ENCODE results near the gene GPD1L.
"Not testable (repeated sequence)": the region's sequence is repeated elsewhere in the genome, so short reads cannot be mapped to it uniquely, and the experiment has no call there.

GPD1L gene

DNA sequence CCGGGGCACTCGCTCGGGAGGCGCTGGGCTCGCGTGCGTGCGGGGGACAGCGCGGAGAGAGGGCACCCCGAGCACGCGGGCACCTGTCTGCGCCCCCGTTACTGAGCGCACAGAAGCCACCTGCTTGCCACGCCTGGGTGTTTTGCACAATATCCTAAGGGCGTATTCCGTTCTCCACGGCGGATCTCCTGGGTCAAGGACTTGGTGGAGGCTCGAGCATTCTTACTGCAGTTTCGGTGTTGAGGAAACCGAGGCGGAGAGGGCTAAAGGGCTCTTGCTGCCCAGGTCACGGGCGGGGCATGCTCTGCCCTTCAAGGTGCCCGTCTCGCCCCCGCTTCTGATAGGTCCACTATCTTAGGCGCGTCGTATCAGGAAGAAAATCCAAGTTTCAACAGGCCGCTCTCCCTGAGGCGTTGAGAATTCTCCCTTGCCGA, 526 bp downstream of the GPD1L start:
- DNase-seq = peak; percentile 16 to 60

DNA sequence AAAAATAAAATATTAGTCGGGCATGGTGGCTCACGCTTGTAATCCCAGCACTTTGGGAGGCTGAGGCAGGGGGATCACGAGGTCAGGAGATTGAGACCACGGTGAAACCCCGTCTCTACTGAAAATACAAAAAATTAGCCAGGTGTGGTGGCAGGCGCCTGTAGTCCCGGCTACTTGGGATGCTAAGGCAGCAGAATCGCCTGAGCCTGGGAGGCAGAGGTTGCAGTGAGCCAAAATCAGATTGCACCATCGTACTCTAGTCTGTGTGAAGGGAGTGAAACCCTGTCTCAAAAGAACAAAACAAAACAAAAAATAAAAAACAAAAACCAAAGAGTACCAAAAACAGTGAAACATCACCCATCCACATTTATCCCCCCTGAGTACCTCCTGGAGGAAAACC, 1.8 kb downstream of the GPD1L start:
- DNase-seq = not testable (repeated sequence)

DNA sequence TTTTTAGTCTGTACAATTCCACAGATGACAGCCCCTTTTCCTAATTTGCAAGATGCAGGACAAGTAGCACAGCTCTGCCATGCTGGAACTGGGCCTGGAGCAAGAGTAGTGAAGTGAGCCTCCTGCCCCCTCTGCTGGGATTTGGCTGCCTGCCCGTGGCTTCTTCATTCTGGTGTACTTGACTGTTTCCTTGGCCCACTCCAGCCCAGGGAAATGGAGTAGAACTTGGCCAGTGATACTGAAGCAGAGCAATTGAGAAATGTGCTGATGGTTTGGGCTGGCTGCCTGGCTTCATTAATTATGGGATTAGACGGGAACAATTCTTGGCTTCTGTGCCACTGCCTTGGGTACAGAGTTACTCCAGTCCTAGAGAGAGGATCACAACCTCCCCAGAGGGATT, 2.8 kb downstream of the GPD1L start:
- no peak for DNase-seq

DNA sequence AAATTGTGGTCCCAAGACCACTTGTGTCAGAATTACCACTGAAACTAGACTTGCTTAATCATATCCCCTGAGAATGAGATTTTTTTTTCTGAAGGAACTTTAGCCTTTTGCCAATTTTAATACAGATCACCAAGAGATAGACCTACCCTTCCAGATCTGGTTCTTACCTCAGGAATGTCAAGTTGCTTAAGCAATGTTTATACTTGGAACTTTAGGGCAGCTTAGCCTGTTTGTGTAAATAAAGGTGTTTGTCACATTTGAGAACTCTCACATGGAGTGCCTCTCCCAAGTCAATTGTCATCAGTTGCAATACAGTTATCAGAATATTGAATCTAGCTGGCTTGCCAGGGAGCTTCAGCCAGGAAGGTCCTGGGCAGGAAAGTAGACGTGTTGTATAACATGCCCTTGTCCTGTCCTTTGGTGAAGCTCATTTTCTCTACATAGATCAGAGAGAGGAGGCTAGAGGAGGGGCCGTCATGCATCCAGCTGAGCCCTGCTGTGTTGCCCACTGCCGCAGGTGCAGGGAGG, 3.9 kb downstream of the GPD1L start:
- DNase-seq = no peak

DNA sequence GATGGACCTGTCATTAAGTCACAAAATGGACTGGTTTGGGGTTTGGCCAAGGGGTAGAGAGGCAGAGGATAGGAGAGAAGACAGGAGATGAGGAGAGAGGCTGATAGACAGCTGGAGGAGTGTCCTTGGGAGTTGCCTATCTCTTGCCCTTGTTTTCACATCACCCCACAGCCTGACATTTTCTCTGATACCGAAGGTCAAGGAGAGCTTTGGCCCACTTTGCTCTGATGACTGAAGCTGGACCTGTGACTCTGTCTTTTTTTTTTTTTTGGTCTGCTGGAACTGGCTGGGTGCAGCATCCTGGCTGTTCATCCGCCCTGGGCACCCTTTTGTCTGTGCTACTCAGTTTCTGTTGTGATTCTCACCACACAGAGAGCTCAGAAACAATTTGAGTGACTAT, 5.1 kb downstream of the GPD1L start:
- no peak for DNase-seq

DNA sequence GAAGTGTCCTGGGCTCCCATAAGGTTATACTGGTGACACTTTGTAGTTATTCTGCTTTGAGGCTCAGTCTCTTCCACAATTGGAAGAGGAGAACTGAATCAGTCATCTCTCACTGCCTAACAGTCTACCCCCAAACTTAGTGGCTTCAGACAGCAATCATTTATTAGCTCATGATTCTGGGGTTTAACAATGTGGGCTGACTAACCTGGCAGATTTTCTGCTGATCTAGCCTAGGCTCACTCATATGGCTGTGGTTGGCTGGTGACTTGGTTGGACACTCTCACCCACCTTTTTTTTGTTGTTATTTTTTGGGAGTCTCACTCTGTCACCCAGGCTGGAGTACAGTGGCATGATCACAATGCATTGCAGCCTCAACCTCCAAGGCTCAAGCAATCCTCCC, 7.1 kb downstream of the GPD1L start:
- no peak for DNase-seq

DNA sequence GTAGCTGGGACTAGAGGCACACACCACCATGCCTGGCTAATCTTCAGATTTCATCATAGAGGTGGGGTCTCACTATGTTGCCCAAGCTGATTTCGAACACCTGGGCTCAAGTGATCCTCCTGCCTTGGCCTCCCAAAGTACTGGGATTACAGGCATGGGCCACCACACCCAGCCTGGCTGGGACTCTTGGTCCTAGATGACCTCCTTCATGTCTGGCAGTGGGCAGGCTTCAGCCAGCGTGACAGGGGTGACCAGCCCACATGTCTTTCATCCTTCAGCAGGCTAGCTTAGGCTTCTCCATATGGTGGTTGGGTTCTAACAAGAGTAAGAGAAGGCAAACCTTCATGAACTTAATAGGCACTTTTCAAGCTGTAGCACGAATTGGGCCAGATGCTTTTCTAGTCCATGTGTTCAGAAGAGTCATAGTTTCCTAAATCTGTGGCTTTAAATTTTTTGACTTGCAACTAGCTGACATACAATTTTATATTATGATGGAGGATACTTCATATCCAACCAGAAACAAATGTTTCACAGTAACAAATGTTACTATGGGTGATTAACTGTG, 7.6 kb downstream of the GPD1L start:
- DNase-seq = no peak

DNA sequence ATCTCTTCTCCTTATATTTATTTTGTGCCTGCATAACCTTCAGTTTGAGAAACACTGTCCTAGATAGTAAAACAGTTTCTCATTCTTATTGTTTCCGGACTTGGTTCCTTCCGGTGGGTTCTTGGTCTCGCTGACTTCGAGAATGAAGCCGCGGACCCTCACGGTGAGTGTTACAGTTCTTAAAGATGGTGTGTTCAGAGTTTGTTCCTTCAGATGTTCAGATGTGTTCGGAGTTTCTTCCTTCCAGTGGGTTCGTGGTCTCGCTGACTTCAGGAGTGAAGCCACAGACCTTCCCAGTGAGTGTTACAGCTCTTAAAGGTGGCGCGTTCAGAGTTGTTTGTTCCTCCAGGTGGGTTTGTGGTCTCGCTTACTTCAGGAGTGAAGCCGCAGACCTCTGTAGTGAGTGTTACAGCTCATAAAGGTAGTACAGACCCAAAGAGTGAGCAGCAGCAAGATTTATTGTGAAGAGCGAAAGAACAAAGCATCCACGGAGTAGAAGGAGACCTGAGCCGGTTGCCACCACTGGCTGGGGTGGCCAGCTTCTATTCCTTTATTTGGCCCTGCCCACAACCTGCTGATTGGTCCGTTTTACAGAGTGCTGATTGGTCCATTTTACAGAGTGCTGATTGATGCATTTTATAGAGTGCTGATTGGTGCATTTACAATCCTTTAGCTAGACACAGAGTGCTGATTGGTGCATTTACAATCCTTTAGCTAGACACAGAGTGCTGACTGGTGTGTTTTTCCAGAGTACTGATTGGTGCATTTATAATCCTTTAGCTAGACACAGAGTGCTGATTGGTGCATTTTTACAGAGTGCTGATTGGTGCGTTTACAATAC, 8.3 kb downstream of the GPD1L start:
- DNase-seq = not testable (repeated sequence)

DNA sequence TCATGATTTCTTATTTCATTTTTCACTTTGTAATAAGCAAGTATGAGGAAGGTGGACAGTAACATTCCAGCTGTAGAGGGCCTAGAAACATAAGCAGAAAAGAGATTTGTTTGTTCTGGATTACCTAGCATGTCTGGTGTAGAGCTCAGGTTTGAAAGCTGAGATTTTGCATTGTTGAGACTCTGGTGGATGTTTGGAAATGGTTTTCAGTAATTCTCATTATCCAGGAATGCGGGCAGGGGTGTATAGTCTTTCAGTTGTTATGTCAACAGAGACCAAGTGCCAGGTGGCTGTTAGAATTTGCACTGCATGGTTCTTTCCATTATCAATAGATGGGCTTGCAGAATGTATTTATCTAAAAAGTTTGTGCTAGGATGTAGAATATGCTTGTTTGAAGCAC, 10.9 kb downstream of the GPD1L start:
- DNase-seq = no peak

DNA sequence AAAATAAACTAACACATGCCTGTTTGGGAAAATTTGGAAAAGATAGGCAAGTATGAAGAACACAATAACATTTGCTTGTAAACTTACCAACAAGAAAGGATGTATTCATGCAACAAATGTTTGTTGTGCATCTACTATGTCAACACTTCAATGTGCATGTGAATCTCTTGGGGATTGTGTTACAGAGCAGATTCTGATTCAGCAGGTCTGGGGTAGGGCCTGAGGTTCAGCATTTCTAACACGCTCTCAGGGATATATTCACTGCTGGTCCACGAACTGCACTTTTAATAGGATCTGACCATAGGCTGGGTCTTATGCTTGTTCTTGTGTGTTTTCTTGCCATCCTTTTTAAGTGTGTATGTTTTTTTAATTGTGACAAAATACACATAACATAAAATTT, 11.8 kb downstream of the GPD1L start:
- DNase-seq = no peak

DNA sequence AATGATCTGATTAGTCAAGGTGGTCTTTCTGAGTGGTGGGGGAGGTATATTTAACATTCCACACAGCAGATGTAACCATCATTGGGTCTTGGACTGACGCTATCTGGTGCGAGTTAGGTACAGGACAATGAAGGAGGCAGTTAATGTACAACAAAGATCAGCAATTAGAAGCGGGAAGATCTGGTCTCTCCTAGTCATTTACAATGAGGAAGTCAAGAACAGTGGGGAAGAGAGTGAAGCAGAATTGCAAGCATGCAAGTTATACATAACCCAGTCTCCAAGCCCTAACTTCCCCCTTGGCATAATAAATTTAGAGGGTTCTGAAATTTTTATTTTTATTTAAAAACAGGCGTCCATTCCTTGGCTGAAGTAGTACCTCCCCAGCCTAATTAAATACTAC, 14.1 kb downstream of the GPD1L start:
- DNase-seq = no peak

DNA sequence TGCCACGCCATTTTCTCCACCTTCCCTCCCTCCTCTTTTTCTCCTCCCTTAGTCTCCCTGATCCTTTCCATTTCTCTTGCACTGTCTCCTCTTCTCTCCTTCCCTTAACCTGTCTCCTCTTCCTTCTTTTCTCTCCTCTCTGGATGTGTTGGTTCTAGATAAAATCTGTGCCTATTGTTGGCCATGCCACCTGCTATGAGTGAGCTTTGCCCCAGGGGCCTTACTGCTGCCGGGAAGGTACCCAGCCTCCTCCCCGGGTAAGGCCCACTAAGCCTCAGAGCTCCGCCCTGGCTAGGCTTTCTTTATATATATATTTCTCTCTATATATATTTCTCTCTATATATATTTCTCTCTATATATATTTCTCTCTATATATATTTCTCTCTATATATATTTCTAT, 14.7 kb downstream of the GPD1L start:
- DNase-seq = no peak

DNA sequence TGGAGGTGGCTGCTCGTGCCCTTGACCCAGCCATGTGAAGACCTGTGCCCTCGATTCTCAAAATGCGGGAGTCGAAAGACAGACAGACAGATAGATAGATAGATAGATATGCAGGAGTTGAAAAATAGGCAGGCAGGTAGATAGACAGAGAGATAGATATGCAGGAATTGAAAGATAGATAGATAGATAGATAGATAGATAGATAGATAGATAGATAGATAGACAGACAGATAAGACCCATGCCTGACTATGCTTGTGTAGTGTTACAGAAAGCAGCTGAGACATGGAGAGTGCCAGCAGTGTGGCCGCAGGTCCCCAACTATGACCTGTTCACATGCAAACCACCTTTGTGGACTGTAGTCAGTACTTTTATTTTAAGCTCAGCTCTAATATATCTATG, 17.2 kb downstream of the GPD1L start:
- DNase-seq = no peak

DNA sequence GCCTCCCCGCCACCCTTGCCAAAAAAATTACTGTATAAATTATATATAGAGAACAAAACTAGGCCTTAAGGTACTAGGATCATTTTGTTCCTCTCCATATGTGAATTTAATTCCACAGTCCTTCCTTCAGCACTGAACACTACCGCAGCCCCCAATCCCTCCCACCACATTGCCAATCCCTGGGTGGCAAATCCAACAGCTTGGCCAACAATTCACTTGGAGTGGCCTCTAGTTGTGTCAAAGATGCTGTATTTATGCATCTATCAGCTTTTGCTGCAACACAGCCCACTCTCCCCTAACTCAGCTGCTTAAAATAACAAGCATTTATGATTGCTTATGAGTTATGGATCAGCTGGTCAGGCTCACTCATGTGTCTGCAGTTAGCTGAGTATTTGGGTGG, 18.6 kb downstream of the GPD1L start:
- DNase-seq = no peak

DNA sequence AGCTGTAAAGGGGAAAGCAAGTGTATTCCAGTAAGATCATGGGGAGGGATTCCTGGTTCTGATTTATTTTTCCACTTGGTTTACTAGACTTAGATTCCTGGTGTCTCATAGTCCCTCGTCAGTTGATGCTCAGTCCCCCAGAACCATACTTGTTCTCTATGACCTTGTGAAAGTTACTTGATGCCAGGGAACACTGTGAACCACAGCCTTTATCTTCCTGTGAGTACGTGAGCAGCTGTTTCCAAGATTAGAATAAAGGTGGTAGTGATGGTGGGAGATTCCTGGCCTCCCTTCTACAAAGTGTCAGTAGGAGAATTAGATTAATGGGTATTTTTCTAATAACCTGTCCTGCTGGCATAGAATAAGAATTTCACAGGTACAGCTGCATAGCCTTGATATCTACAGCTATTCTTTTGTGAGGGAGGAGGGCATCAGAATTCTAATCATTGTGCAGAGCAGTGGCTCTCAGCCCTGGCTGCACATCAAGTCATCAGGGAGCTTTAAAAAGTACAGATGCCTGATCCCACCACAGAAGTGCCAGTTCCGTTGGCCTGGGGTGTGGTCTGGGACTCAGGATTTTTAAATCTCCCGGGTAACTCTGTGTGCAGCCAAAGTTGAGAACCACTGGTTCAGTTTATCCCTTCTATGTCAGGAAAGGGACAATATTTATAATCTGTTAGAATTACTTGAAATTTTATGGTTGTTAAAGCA, 20.0 kb downstream of the GPD1L start:
- DNase-seq = no peak

DNA sequence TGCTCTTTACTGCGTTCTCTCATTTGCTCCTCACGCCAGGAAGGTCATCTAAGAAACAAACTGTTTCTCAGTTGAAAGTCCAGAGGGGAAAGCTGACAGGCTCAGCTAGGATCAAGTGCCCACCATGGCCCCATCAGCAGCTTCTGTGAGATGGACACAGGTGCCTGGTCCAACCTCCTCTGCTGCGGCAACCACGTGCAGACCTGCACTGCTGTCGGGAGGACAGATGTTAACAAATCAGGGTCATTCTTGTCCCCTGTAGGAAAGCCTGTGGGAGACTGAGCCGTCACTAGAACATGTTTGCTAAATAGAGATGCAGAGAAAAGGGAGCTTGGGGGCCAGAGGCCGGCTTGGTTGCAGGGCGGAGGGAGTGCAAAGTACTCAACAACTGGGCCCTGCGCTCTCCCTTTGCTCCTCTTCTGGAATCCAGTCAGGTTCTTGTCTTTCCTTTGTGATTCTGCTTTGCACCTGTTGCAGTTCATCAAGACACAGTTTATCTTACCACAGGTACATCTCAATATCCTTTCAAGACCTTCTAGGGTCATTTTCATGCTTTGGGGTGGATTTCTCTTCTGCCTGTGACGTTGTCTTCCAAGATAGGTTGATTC, 20.9 kb downstream of the GPD1L start:
- DNase-seq = no peak

DNA sequence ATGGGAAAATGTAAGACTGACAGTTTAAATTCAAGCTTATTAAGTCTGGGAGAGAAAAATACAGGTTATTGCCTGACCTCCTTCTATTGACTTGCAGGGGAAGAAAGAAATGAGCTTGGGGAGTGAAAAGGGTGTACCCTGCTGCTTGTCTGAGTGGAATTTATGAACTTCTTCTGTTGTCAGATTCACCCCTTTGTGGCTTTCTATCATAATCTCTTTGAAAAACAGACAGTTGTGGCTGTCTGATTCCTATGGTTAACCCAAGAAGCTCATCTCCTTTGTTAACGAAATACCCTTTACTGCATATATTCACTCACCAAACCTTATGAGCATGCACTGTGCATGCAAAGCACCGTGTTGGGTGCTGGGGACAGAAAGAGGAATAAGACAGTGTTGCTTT, 22.5 kb downstream of the GPD1L start:
- no peak for DNase-seq

DNA sequence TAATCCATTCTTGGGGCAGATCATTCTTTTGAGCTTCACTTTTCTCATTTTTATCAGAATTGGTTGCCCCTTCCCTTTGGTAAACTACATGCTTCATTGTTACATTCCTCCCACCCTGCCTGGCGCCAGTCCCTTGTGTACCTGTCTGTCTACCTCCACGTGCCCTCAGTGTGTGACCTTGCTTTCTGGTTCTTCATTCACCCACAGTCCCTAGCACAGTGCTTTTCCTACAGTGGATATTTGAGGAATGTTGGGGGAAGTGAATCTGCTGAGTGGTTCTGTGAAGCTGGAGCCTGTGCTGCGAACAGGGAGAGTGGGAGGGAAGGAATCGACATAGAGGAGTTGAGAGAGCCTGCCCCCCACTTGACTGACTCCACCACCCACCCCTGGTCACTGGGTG, 23.4 kb downstream of the GPD1L start:
- DNase-seq = no peak

DNA sequence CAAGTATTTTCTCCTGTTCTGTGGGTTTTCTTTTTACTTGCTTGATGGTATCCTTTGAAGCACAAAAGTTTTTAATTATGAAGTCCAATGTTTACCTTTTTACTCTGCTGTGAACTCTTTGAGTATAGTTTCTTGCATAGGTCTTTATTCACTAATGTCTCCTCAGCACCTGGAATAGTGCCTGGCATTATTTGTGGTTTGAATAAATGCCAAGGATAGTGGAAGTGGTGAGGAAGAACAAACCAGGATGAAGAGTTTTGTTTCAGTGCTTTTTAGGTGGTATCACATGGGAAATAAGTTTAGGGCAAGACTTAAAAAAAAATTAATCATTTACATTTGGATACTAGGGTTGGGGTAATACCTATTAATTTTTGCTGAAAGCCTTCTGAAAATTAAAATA, 25.7 kb downstream of the GPD1L start:
- no peak for DNase-seq

DNA sequence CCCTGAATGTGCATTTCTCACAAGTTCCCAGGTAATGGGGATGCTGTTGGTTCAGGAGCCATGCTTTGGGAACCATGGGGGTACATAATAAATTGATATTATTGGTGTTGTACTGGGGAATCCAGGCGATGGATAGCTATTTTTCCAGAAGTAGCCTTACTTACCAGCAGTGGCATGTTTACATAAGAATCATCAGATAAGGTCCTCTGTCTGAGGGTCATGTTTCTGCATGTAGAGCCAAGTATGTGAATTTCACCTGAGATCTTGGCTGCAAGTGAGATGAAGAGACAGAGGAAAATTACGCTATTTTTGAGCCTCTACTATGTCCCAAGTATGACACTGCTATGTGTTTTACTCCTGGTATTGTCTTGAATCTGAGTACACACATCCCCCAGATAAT, 26.3 kb downstream of the GPD1L start:
- no peak for DNase-seq

DNA sequence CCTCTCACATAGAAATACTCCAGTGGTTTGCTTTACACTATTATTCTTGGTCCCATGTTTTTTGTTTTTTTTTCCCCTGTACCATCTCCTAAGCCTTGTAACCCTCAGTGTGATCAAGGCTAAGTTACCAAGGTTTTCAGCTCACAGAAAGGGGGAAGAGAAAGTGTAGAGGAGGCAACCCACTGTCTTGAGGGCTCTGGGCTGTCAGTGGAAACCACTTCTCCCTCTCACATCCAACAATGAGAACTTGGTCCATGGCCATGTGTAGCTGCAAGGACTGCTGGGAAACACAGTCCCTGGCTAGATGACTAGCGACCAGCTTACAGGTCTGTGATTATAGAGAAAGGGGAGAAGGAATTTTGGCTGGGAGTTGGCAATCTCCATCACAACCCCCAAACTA, 30.3 kb downstream of the GPD1L start:
- DNase-seq = no peak

DNA sequence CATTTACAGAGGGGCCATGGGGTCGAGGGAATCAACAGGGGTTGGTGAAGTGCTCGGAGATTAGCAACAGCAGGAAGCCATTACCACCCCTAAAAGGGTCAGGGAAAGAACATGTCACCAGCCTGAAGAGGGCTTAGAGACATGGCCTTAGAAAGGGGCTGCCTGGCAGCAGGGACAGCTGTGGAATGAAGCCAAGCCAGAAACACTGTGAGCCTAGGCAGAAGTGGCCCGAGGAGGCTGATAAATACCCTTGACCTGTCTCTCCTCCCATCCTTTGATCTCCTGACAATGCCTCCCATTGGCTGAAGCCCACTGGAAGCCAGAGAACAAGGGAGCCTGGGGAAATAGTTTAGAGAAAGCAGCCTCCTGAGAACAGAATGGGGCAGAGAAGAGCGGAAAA, 31.4 kb downstream of the GPD1L start:
- no peak for DNase-seq

DNA sequence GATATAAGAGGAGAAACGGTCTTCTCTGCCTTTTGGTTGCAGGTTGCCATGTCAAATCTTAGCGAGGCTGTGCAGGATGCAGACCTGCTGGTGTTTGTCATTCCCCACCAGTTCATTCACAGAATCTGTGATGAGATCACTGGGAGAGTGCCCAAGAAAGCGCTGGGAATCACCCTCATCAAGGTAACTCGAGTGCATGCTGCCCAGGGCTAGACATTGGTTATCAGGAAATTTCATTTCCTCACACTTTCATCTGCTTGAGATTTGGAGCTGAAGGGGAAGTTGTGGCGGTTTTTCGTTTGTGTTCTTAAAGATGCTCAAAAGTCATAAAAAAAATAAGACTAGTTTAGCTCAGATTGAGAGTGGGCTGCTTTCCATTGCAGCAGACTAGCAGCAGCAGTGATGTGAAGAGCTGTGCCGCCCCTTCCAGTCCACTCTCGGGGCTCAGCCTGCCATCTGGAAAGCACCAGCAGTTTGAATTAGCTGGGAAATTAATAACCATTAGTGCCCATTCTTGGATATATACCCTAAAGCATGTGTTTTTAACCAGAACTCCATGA, 32.2 kb downstream of the GPD1L start:
- no peak for DNase-seq

Measured in NCI-H526 (cell line).